Calu3 (cell line): ENCODE results near the gene PNKD. TPM values are rescaled to one million over a fixed set of nuclear protein-coding genes. Genes with fewer than 3 reads are reported as not detected.

Source experiments
- BruUV-seq: library from RNA; stranded (reverse); fragments of 400-500 nt; replicated peaks from 2 replicates; lab custom pipeline; 2021; lab: Mats Ljungman, UMichigan
- CTCF ChIA-PET: fragments of 300-600 bp; sonication (Branson Sonifier 250); formaldehyde crosslinking; loops from one replicate; lab custom pipeline; 2022; ENCODE audit warnings: antibody characterized with exemption; lab: Charles Lee
- DNase-seq: peaks from one replicate; pipeline ENCODE4 v3.0.0; 2022
- H3K27ac Mint-ChIP-seq: one replicate; pipeline ENCODE4 v1.8.0; 2022; ENCODE audit warnings: mixed read lengths; ENCODE audit not compliant: unreplicated experiment
- H3K27me3 Mint-ChIP-seq: one replicate; pipeline ENCODE4 v1.8.0; 2022; ENCODE audit warnings: mixed read lengths; ENCODE audit not compliant: unreplicated experiment
- H3K36me3 Mint-ChIP-seq: one replicate; pipeline ENCODE4 v1.8.0; 2022; ENCODE audit warnings: mild to moderate bottlenecking, moderate library complexity, mixed read lengths; ENCODE audit not compliant: insufficient read depth, unreplicated experiment
- H3K4me1 Mint-ChIP-seq: one replicate; pipeline ENCODE4 v1.8.0; 2022; ENCODE audit warnings: mild to moderate bottlenecking, low read depth, mixed read lengths; ENCODE audit not compliant: unreplicated experiment
- H3K4me3 Mint-ChIP-seq: one replicate; pipeline ENCODE4 v1.8.0; 2022; ENCODE audit warnings: mild to moderate bottlenecking, low read depth, moderate library complexity, mixed read lengths; ENCODE audit not compliant: unreplicated experiment
- H3K9me3 Mint-ChIP-seq: one replicate; pipeline ENCODE4 v1.8.0; 2022; ENCODE audit warnings: low read depth, mixed read lengths; ENCODE audit not compliant: unreplicated experiment
- CTCF ChIP-seq: fragments of 200-600 bp; IDR thresholded peaks from one replicate; pipeline ENCODE4 v1.8.0; 2022; ENCODE audit warnings: antibody characterized with exemption; ENCODE audit not compliant: unreplicated experiment
- intact Hi-C: fragments of 100-400 bp; cut with micrococcal nuclease; formaldehyde crosslinking; loops from one replicate; pipeline ENCODE4 v1.10.0; 2022; ENCODE audit not compliant: unreplicated experiment
- total RNA-seq: library from RNA; stranded (reverse); gene quantifications from 2 replicates; pipeline ENCODE4 v1.2.3, GENCODE V29; 2022

Gene PNKD
- total RNA-seq, 1 experiment from 2014 or later: 46.8 TPM

- no peak for TF ChIP-seq CTCF
- no peak overlapping the region for H3K4me3 Mint-ChIP-seq
- CTCF ChIA-PET: no interaction called here
- no peaks in the 10 kb centered on the region for H3K4me1 Mint-ChIP-seq
- no peak overlapping the region for H3K27ac Mint-ChIP-seq
- BruUV-seq: no TSS peak
- intact Hi-C loops: no loop called here
- no peak for DNase-seq
- H3K27me3 Mint-ChIP-seq: no peaks in the 10 kb centered on the region
- H3K9me3 Mint-ChIP-seq: no peaks in the 10 kb centered on the region
- H3K36me3 Mint-ChIP-seq: peaks cover 4% of the 10 kb centered on the region
Measured at GRCh38 chr2:218344090-218344754, 73.9 kb downstream of the PNKD start.

GRCh38 chr2:218344755-218345417 is 74.6 kb downstream of the PNKD start:
- BruUV-seq: no TSS peak
- DNase-seq: no peak
- CTCF ChIA-PET: no interaction called here

GRCh38 chr2:218345491-218346236 is 75.3 kb downstream of the PNKD start:
- Mint-ChIP-seq H3K36me3 (peaks cover 4% of the 10 kb centered on the region), H3K4me1 (no peaks in the 10 kb centered on the region), H3K4me3 (no peak overlapping the region), H3K27ac (no peak overlapping the region), H3K9me3 (no peaks in the 10 kb centered on the region), H3K27me3 (no peaks in the 10 kb centered on the region)
- no peak for TF ChIP-seq CTCF
- DNase-seq: no peak
- intact Hi-C loops: no loop called here
- no TSS peak for BruUV-seq
- CTCF ChIA-PET: no interaction called here

More at GRCh38 chr2:218344755-218345417, 74.6 kb downstream of the PNKD start:
- no peaks in the 10 kb centered on the region for H3K9me3 Mint-ChIP-seq
- intact Hi-C loops: no loop called here
- no peak for TF ChIP-seq CTCF
- no peaks in the 10 kb centered on the region for H3K4me1 Mint-ChIP-seq
- no peaks in the 10 kb centered on the region for H3K27me3 Mint-ChIP-seq
- peaks cover 4% of the 10 kb centered on the region for H3K36me3 Mint-ChIP-seq
- no peak overlapping the region for H3K4me3 Mint-ChIP-seq
- H3K27ac Mint-ChIP-seq: no peak overlapping the region

- CTCF ChIA-PET: no interaction called here
- Mint-ChIP-seq H3K9me3 (peaks cover 4% of the 10 kb centered on the region), H3K4me1 (no peaks in the 10 kb centered on the region), H3K27ac (no peak overlapping the region), H3K36me3 (peaks cover 4% of the 10 kb centered on the region), H3K27me3 (no peaks in the 10 kb centered on the region), H3K4me3 (no peak overlapping the region)
- intact Hi-C loops: no loop called here
- TF ChIP-seq CTCF: no peak
- BruUV-seq: no TSS peak
- no peak for DNase-seq
Measured at GRCh38 chr2:218347172-218347571, 76.9 kb downstream of the PNKD start.
